Measurements from ENCODE around the gene PNO1.

DNA sequence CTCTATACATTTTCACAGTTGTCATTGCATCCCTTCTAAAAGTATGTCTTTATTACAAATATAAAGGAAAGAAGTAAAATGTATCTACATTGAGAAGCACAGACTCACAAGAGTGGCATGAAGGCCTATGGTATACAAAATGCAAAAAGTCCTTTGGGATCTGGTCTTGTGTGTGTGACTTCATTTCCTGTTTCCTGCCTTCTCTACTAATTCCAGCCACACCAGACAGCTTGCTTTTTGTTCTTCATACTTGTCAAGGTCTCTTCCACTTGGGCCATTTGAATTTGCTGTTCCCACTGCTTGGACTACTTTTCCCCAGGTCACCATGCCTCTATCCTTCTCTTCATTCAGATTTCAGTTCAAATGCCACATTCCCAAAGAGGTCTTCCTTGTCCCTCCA, 6.7 kb upstream of the PNO1 start:
- TF ChIP-seq, protein P1, sequence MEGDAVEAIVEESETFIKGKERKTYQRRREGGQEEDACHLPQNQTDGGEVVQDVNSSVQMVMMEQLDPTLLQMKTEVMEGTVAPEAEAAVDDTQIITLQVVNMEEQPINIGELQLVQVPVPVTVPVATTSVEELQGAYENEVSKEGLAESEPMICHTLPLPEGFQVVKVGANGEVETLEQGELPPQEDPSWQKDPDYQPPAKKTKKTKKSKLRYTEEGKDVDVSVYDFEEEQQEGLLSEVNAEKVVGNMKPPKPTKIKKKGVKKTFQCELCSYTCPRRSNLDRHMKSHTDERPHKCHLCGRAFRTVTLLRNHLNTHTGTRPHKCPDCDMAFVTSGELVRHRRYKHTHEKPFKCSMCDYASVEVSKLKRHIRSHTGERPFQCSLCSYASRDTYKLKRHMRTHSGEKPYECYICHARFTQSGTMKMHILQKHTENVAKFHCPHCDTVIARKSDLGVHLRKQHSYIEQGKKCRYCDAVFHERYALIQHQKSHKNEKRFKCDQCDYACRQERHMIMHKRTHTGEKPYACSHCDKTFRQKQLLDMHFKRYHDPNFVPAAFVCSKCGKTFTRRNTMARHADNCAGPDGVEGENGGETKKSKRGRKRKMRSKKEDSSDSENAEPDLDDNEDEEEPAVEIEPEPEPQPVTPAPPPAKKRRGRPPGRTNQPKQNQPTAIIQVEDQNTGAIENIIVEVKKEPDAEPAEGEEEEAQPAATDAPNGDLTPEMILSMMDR (IDR thresholded peaks at IDR 0.05) = no peak
- no peak for TF ChIP-seq POLR2A (IDR thresholded peaks at IDR 0.05)
